GM23338 (cell line): Measurements from ENCODE around the gene LRRC51. TPM values are rescaled to one million over a fixed set of nuclear protein-coding genes. Genes with fewer than 3 reads are reported as not detected.

Source experiments
- ATAC-seq: fragments of 200-7000 bp; cut with Tn5 transposase; 3 replicates; pipeline ENCODE4 v1.9.1; 2020
- DNase-seq: peaks from one replicate; pipeline ENCODE4 v3.0.0-alpha.2; 2015; ENCODE audit warnings: low spot score
- H2AFZ ChIP-seq: fragments of 200-600 bp; sonication (generic); 2 replicates; pipeline ENCODE4 v1.8.0; 2016; ENCODE audit warnings: antibody characterized with exemption, mild to moderate bottlenecking, moderate library complexity
- H3F3A ChIP-seq: fragments of 200-600 bp; sonication (generic); replicated peaks from 2 replicates; pipeline ENCODE4 v1.8.0; 2017; ENCODE audit warnings: antibody characterized with exemption, mixed run types, low read depth
- H3K27ac ChIP-seq: fragments of 200-600 bp; sonication (generic); 2 replicates; pipeline ENCODE4 v1.6.1; 2016; ENCODE audit warnings: low read depth
- H3K27me3 ChIP-seq: fragments of 200-600 bp; sonication (generic); 2 replicates; pipeline ENCODE4 v1.8.0; 2016; ENCODE audit warnings: mild to moderate bottlenecking, mixed run types, moderate library complexity; ENCODE audit not compliant: insufficient read depth
- H3K36me3 ChIP-seq: fragments of 200-600 bp; sonication (generic); 2 replicates; pipeline ENCODE4 v1.8.0; 2016; ENCODE audit warnings: mild to moderate bottlenecking; ENCODE audit not compliant: insufficient read depth
- H3K4me1 ChIP-seq: fragments of 200-600 bp; sonication (generic); 2 replicates; pipeline ENCODE4 v1.8.0; 2016; ENCODE audit warnings: mild to moderate bottlenecking, moderate library complexity; ENCODE audit not compliant: insufficient read depth
- H3K4me2 ChIP-seq: fragments of 200-600 bp; sonication (generic); 2 replicates; pipeline ENCODE4 v1.7.1; 2017; ENCODE audit warnings: mixed run types
- H3K4me3 ChIP-seq: fragments of 200-600 bp; sonication (generic); 2 replicates; pipeline ENCODE4 v1.6.1; 2016; ENCODE audit warnings: mixed run types
- H3K79me2 ChIP-seq: fragments of 200-600 bp; sonication (generic); replicated peaks from 2 replicates; pipeline ENCODE4 v1.8.0; 2017; ENCODE audit warnings: mild to moderate bottlenecking; ENCODE audit not compliant: insufficient read depth
- H3K9me2 ChIP-seq: fragments of 200-600 bp; sonication (generic); 2 replicates; pipeline ENCODE4 v1.8.0; 2017; ENCODE audit not compliant: insufficient read depth
- H4K20me1 ChIP-seq: fragments of 200-600 bp; sonication (generic); replicated peaks from 2 replicates; pipeline ENCODE4 v1.8.0; 2017; ENCODE audit warnings: mild to moderate bottlenecking; ENCODE audit not compliant: insufficient read depth
- H3K27ac Mint-ChIP-seq: 2 replicates; pipeline ENCODE4 v1.8.0; 2020; ENCODE audit warnings: inconsistent platforms, mild to moderate bottlenecking, moderate library complexity, mixed read lengths
- H3K27me3 Mint-ChIP-seq: 3 replicates; pipeline ENCODE4 v1.8.0; 2022; ENCODE audit warnings: low read depth, mild to moderate bottlenecking, moderate library complexity, mixed read lengths, inconsistent platforms; ENCODE audit not compliant: insufficient read depth, poor library complexity
- H3K36me3 Mint-ChIP-seq: 3 replicates; pipeline ENCODE4 v1.8.0; 2021; ENCODE audit warnings: low read depth, mild to moderate bottlenecking, inconsistent platforms, moderate library complexity, mixed read lengths
- H3K4me1 Mint-ChIP-seq: 3 replicates; pipeline ENCODE4 v1.8.0; 2020; ENCODE audit warnings: mild to moderate bottlenecking, inconsistent platforms, mixed read lengths
- H3K4me3 Mint-ChIP-seq: 3 replicates; pipeline ENCODE4 v1.8.0; 2021; ENCODE audit warnings: moderate library complexity, mild to moderate bottlenecking, inconsistent platforms, mixed read lengths
- H3K9me3 Mint-ChIP-seq: 3 replicates; pipeline ENCODE4 v1.8.0; 2020; ENCODE audit warnings: moderate library complexity, mild to moderate bottlenecking, inconsistent platforms, mixed read lengths
- EZH2 ChIP-seq: fragments of 200-600 bp; sonication (generic); IDR thresholded peaks from one replicate; pipeline ENCODE4 v1.8.0; 2017; ENCODE audit warnings: antibody characterized with exemption, mild to moderate bottlenecking, low read depth; ENCODE audit not compliant: unreplicated experiment
- EZH2phosphoT487 ChIP-seq: fragments of 200-600 bp; sonication (generic); IDR thresholded peaks from one replicate; pipeline ENCODE4 v1.8.1; 2018; ENCODE audit warnings: antibody characterized with exemption; ENCODE audit not compliant: unreplicated experiment
- JUNB ChIP-seq: IDR thresholded peaks from one replicate; pipeline ENCODE4 v1.6.1; 2016; ENCODE audit warnings: antibody characterized with exemption; ENCODE audit not compliant: unreplicated experiment
- STAT1 ChIP-seq: IDR thresholded peaks from one replicate; pipeline ENCODE4 v1.6.1; 2016; ENCODE audit warnings: antibody characterized with exemption; ENCODE audit not compliant: unreplicated experiment
- ZNF114 ChIP-seq: fragments of 250-450 bp; sonication (Bioruptor Pico); IDR thresholded peaks from 2 replicates; pipeline ENCODE4 v1.5.0; 2020; ENCODE audit warnings: mild to moderate bottlenecking, moderate library complexity
- ZNF331 ChIP-seq: fragments of 250-450 bp; sonication (Bioruptor Pico); IDR thresholded peaks from 2 replicates; pipeline ENCODE4 v1.5.0; 2020; ENCODE audit warnings: low read depth, mild to moderate bottlenecking, moderate library complexity
- polyA plus RNA-seq: library from polyadenylated mRNA; unstranded; fragments of >200 nt; fragmentation: Nextera tagmentation; extraction: Ambion mirVana; gene quantifications from 2 replicates; pipeline ENCODE4 v1.2.1, GENCODE V29; 2016
- total RNA-seq: library from RNA; depleted of rRNA; stranded (reverse); fragments of >200 nt; shearing (Covaris generic); gene quantifications from 2 replicates; pipeline ENCODE4 v1.2.3, GENCODE V29; 2014
- TF ChIP-seq, protein P1 (sequence below): fragments of 250-450 bp; sonication (Bioruptor Pico); IDR thresholded peaks from 2 replicates; pipeline ENCODE4 v1.5.0; 2020; ENCODE audit warnings: mild to moderate bottlenecking, moderate library complexity
- TF ChIP-seq, protein P2 (sequence below): IDR thresholded peaks from 2 replicates; pipeline ENCODE4 v1.6.1; 2016; ENCODE audit warnings: antibody characterized with exemption
- TF ChIP-seq, protein P3 (sequence below): IDR thresholded peaks from one replicate; pipeline ENCODE4 v1.6.1; 2018; ENCODE audit warnings: antibody characterized with exemption; ENCODE audit not compliant: unreplicated experiment

LRRC51 gene
- total and polyA plus RNA-seq, 2 experiments from 2014 or later = 3.6 to 4.2 TPM

DNA sequence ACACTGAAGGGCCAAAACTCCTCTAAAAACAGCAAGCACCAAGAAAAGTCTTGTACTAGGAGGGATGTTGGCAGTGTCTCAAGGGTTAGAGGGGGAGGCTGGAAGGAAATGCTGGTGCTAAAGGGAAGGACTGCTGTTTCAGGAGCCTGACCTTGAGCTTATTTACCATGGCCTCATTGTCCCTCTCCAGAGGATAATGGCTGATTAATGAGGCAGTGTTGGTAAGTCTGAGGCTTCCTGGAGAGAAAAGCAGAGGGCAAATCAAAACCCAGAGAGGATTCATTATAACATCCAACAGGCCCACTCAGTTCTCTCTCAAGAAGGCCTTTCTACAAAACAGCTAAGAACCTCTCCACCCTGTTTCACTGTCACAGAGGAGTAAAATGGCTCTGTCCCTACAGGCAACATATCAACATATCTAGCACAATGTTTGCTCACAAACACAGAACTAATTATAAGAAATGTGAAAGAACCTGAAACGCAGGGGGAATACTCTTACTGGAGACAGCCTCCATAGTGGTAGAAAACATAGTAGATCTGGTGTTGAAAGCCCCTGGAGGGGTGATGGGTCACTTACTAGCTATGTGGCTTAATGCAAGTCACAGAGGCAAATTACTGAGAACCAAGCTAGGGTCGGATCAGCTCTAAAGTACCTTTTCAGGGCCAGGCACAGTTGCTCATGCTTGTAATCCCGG, 31.7 kb upstream of the LRRC51 start (continued):
- TF ChIP-seq, protein P1, sequence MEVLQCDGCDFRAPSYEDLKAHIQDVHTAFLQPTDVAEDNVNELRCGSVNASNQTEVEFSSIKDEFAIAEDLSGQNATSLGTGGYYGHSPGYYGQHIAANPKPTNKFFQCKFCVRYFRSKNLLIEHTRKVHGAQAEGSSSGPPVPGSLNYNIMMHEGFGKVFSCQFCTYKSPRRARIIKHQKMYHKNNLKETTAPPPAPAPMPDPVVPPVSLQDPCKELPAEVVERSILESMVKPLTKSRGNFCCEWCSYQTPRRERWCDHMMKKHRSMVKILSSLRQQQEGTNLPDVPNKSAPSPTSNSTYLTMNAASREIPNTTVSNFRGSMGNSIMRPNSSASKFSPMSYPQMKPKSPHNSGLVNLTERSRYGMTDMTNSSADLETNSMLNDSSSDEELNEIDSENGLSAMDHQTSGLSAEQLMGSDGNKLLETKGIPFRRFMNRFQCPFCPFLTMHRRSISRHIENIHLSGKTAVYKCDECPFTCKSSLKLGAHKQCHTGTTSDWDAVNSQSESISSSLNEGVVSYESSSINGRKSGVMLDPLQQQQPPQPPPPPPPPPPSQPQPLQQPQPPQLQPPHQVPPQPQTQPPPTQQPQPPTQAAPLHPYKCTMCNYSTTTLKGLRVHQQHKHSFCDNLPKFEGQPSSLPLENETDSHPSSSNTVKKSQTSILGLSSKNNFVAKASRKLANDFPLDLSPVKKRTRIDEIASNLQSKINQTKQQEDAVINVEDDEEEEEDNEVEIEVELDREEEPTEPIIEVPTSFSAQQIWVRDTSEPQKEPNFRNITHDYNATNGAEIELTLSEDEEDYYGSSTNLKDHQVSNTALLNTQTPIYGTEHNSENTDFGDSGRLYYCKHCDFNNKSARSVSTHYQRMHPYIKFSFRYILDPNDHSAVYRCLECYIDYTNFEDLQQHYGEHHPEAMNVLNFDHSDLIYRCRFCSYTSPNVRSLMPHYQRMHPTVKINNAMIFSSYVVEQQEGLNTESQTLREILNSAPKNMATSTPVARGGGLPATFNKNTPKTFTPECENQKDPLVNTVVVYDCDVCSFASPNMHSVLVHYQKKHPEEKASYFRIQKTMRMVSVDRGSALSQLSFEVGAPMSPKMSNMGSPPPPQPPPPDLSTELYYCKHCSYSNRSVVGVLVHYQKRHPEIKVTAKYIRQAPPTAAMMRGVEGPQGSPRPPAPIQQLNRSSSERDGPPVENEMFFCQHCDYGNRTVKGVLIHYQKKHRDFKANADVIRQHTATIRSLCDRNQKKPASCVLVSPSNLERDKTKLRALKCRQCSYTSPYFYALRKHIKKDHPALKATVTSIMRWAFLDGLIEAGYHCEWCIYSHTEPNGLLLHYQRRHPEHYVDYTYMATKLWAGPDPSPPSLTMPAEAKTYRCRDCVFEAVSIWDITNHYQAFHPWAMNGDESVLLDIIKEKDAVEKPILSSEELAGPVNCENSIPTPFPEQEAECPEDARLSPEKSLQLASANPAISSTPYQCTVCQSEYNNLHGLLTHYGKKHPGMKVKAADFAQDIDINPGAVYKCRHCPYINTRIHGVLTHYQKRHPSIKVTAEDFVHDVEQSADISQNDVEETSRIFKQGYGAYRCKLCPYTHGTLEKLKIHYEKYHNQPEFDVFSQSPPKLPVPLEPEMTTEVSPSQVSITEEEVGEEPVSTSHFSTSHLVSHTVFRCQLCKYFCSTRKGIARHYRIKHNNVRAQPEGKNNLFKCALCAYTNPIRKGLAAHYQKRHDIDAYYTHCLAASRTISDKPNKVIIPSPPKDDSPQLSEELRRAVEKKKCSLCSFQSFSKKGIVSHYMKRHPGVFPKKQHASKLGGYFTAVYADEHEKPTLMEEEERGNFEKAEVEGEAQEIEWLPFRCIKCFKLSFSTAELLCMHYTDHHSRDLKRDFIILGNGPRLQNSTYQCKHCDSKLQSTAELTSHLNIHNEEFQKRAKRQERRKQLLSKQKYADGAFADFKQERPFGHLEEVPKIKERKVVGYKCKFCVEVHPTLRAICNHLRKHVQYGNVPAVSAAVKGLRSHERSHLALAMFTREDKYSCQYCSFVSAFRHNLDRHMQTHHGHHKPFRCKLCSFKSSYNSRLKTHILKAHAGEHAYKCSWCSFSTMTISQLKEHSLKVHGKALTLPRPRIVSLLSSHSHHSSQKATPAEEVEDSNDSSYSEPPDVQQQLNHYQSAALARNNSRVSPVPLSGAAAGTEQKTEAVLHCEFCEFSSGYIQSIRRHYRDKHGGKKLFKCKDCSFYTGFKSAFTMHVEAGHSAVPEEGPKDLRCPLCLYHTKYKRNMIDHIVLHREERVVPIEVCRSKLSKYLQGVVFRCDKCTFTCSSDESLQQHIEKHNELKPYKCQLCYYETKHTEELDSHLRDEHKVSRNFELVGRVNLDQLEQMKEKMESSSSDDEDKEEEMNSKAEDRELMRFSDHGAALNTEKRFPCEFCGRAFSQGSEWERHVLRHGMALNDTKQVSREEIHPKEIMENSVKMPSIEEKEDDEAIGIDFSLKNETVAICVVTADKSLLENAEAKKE = no peak
- TF ChIP-seq, protein P2, sequence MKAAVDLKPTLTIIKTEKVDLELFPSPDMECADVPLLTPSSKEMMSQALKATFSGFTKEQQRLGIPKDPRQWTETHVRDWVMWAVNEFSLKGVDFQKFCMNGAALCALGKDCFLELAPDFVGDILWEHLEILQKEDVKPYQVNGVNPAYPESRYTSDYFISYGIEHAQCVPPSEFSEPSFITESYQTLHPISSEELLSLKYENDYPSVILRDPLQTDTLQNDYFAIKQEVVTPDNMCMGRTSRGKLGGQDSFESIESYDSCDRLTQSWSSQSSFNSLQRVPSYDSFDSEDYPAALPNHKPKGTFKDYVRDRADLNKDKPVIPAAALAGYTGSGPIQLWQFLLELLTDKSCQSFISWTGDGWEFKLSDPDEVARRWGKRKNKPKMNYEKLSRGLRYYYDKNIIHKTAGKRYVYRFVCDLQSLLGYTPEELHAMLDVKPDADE = no peak

DNA sequence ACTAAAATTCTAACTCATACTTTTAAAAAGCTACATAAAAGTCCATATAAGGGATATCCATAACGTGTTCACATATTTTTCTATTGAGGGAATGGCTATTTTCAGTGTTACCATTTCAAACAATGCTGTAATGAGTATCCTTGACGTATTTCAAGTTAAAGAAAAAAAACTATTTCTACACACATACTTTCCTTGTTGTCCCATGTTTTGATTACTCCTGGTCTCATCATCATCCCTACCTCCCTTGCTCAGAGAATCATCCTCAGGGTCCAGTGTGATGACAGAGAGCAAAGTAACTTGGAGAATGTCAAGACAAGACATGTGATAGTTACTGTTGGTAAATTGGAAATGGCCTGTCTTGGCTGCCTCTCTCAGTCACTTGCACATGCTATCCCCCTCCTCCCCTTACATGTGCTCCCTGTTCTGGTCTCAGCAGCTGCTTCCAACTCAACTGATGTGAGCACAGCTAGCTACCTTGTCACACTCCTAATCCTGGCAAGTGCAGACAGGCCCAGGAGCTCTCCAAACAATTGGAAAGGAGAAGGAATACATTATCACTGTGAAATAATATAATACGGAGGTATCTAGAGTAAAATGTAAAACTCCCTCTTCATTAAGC, 22.1 kb upstream of the LRRC51 start:
- no peak overlapping the region for H3K4me2 ChIP-seq
- peaks cover 8% of the 10 kb centered on the region; the same call in 1 of the 2 replicates for H3K4me1 ChIP-seq
- no peak for DNase-seq
- TF ChIP-seq STAT1 (no peak), EZH2phosphoT487 (no peak), JUNB (no peak), EZH2 (no peak), ZNF331 (CRISPR knock-in tag) (no peak), ZNF114 (CRISPR knock-in tag) (no peak)
- TF ChIP-seq, protein P3, sequence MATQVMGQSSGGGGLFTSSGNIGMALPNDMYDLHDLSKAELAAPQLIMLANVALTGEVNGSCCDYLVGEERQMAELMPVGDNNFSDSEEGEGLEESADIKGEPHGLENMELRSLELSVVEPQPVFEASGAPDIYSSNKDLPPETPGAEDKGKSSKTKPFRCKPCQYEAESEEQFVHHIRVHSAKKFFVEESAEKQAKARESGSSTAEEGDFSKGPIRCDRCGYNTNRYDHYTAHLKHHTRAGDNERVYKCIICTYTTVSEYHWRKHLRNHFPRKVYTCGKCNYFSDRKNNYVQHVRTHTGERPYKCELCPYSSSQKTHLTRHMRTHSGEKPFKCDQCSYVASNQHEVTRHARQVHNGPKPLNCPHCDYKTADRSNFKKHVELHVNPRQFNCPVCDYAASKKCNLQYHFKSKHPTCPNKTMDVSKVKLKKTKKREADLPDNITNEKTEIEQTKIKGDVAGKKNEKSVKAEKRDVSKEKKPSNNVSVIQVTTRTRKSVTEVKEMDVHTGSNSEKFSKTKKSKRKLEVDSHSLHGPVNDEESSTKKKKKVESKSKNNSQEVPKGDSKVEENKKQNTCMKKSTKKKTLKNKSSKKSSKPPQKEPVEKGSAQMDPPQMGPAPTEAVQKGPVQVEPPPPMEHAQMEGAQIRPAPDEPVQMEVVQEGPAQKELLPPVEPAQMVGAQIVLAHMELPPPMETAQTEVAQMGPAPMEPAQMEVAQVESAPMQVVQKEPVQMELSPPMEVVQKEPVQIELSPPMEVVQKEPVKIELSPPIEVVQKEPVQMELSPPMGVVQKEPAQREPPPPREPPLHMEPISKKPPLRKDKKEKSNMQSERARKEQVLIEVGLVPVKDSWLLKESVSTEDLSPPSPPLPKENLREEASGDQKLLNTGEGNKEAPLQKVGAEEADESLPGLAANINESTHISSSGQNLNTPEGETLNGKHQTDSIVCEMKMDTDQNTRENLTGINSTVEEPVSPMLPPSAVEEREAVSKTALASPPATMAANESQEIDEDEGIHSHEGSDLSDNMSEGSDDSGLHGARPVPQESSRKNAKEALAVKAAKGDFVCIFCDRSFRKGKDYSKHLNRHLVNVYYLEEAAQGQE = no peak
- TF ChIP-seq, protein P2 = no peak
- H3K27ac ChIP-seq = no peak overlapping the region
- no peak overlapping the region for H3K4me3 ChIP-seq
- H3K27me3 Mint-ChIP-seq = no peaks in the 10 kb centered on the region
- 0 out of 2 replicates have a peak, but pooled peaks cover 7% of the 10 kb centered on the region for H4K20me1 ChIP-seq
- H3K79me2 ChIP-seq = peaks cover 38% of the 10 kb centered on the region
- H3K36me3 Mint-ChIP-seq = peaks cover 4% of the 10 kb centered on the region
- H3K4me1 Mint-ChIP-seq = no peaks in the 10 kb centered on the region
- no peaks in the 10 kb centered on the region for H3F3A ChIP-seq
- no peaks in the 10 kb centered on the region for H3K9me3 Mint-ChIP-seq
- no peak overlapping the region for H3K4me3 Mint-ChIP-seq
- H3K36me3 ChIP-seq = no peaks in the 10 kb centered on the region; the same call in 1 of the 2 replicates
- H3K27me3 ChIP-seq = no peaks in the 10 kb centered on the region
- no peaks in the 10 kb centered on the region for H3K9me2 ChIP-seq
- no peak overlapping the region for H2AFZ ChIP-seq
- no peak overlapping the region for H3K27ac Mint-ChIP-seq
- no peak for ATAC-seq
